ENCODE measurements around the gene HNRNPUL1.

HNRNPUL1 gene

GRCh38 chr19:41303954-41304353 is 39.8 kb downstream of the HNRNPUL1 start:
- TF ChIP-seq CTCF (IDR thresholded peaks at IDR 0.05; ENCODE audit: insufficient read depth, low read depth, low read length, missing control alignments): no peak
- no peak overlapping the region for H3K4me3 ChIP-seq (ENCODE audit: low read depth, low read length)
- no peak for DNase-seq (ENCODE audit: low read depth)

DNA sequence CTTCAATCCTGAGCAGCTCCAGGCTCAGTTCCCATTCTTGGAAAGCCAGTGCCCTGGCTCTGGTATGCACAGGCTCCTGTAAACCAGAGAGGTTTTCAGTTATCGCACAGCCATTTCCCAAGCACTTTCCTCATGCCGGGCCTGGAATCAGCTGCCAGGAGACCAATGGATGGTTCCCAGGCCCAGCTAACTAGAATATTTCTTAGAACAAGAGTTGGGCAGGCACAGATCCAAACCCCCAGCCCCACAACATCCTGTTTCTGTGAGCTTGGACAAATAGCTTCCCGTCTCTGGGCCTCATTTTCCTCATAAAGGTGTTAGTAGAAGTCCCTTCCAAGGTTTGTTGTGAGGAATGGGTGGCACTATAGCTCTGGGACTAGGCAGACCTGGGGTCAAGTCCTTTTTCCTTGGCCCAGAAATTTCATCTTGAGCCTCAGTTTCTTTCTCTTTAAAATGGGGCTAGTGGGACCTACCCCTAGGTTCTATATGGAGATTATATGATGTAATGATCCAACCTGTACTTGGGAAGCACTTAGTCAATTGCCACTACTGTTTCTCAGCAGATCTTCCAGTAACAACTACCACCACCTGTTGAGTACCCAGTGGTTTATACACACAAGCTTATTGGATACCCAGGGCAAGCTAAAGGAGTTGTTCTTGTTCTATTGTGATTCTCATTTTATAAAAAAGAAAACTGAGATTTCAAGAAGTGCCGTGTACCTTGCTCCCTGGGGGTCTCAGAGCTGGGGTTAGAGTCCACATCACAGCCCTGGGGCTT is 40.7 kb downstream of the HNRNPUL1 start:
- TF ChIP-seq CTCF (IDR thresholded peaks at IDR 0.05; ENCODE audit: insufficient read depth, low read depth, low read length, missing control alignments): no peak
- no peak overlapping the region for H3K4me3 ChIP-seq (ENCODE audit: low read depth, low read length)
- DNase-seq (ENCODE audit: low read depth): no peak

DNA sequence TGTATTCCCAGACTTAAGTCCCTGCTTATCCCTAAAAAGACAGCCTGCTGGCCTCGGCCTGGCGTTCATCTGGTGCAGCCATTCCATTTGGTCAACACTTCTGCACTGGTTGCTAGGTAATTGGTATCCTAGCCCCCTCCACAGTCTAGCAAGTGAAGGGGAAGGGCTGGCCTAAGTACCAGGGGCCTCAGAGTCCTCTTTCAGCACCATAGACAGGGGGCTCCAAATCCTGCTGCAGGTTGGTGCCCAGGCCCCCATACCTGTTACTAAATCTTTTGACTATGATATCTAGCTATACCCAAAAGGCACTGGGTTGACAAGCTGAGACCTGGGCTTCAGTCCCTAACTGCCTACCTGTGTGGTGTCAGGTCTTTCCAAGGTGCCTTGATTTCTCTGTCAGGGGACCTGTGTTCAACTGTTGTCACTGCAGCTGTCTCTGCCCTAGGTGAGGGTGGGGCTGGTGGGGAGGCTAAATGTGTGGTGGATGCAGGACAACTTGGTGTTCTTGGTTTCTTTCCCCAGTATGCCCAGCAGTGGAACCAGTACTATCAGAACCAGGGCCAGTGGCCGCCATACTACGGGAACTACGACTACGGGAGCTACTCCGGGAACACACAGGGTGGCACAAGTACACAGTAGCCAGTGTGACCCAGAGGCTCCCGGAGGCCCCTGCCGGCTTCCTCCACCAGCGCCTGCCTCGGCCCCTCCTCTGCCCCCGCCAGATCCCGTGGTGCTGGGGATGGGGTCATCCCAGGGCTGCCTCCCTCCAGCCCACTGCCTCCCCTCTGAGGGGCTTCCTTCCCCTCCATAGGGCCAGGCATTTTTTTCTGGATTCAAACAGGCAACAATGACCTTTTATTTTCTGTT is 42.0 kb downstream of the HNRNPUL1 start:
- H3K4me3 ChIP-seq (ENCODE audit: low read depth, low read length): no peak overlapping the region
- no peak for TF ChIP-seq CTCF (IDR thresholded peaks at IDR 0.05; ENCODE audit: insufficient read depth, low read depth, low read length, missing control alignments)
- DNase-seq (ENCODE audit: low read depth): no peak

DNA sequence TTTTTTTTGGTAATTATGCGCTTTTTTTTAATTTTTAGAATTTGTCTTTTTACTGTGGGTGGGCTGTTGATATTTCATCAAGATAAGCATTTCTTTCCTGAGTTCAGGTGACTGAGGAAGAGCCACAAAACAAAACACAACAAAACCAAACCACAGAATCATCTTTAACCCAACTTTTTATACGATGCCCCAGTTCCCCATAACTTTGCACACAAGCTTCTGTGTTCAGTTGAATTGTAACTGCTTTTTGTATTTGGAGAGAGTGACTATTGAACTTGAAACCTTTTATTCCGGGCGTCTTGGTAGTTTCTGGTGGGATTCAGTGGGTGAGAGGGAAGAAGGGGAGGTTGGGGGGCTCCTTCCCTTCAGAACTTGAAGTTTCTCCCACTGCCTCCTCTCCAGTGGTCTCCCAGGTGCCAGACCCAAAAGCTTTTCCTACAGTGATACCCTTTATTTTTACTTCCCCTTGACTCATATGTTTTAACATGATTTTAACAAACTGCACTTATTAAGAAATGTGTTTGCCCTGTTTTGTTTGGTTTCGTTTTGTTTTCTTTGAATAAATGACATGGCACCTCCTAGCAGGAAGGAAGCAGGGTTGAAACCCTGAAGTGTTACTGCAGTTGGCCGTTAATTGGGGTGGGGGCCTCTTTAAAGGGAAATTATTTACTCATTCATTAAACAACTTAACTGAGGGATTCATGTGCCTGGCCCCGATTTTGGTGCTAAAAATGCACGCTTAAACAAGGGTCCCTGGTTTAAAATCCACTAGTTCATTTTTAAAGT is 43.1 kb downstream of the HNRNPUL1 start:
- no peak for DNase-seq (ENCODE audit: low read depth)
- no peak for TF ChIP-seq CTCF (IDR thresholded peaks at IDR 0.05; ENCODE audit: insufficient read depth, low read depth, low read length, missing control alignments)
- no peak overlapping the region for H3K4me3 ChIP-seq (ENCODE audit: low read depth, low read length)

DNA sequence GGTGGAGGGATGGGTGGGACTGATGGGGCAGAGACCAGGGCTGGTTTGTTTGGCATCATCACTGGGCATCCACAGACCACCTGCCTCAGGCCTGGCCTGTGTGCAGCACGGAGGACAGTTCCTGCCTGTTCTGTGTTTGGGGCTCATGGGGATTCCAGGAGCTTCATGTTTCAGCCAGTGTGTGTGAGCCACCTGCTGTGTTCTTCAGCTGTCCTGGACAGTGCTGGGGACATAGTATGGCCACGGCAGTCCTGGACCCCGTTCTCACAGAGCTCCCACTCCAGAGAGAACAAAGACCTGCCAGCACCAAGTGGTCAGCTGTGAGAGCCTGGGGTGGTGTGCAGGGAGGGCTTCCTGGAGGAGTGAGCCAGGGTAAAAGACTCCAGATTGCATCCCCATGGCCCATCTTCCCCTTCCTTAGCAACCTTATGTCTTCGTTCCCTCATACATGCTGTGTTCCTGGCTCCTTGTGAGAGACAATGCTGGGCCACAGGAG is 43.8 kb downstream of the HNRNPUL1 start:
- TF ChIP-seq CTCF (IDR thresholded peaks at IDR 0.05; ENCODE audit: insufficient read depth, low read depth, low read length, missing control alignments): no peak
- no peak for DNase-seq (ENCODE audit: low read depth)

DNA sequence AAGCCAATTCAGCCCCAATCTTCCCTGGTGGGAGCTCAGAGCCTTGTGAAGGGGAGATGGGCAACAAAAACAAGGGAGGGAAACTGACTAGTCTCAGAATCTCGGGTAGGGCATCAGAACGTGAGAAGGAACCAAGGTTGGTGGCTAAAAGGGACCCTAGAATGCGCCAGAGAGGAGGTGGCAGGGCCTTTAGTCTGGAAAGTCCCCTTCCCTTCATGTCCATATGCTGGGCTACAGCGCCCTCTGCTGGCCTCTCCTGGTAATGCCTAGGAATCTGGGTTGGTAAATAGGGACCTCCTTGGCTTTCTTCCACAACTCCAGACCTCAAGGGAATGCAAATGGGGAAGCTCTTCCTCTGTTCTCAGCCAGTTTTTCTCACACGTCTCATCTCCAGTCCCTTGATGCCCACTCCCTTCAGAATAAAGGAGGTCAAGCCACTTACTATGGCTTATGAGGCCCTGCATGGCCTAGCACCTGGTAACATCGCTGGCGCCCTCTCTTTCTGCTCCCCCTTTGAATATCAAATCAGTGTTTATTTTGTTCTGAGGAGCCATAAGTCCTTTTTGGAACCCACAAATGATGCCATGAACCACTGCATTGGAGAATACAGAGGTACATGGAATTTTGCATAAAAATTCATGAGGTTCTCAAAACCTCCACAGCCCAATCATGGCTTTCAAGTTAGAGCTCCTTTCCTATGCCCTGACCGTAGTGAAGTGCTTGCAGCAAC is 44.4 kb downstream of the HNRNPUL1 start:
- peak overlapping the region; percentile 80 for H3K4me3 ChIP-seq (ENCODE audit: low read depth, low read length)
- DNase-seq (ENCODE audit: low read depth): peak; percentile 92
- peak; percentile 95 for TF ChIP-seq CTCF (IDR thresholded peaks at IDR 0.05; ENCODE audit: insufficient read depth, low read depth, low read length, missing control alignments)

More for the DNA sequence above, 43.8 kb downstream of the HNRNPUL1 start:
- H3K4me3 ChIP-seq (ENCODE audit: low read depth, low read length): no peak overlapping the region
